Measurements from ENCODE around the gene METTL23.

The METTL23 gene

GRCh38 chr17:76757256-76757655 lies 30.6 kb downstream of the METTL23 start:
- no peak for DNase-seq (ENCODE audit: low spot score)

DNA sequence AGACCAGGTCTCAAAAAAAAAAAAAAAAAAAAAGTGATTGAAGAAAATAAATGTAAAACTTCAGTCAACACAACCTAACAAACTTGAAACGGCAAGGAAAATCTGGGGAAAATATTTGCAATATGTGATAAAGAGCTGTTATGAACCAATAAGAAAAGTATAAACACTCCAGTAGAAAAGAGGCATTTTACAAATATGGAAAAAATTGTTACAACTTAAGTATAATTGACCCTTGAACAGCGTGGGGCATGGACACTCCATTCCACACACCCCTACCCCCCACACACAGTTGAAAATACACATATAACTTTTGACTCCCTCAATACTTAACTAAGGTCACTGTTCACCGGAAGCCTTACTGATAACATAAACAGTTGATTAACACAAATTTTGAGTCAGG lies 31.9 kb downstream of the METTL23 start:
- DNase-seq (ENCODE audit: low spot score) = no peak

DNA sequence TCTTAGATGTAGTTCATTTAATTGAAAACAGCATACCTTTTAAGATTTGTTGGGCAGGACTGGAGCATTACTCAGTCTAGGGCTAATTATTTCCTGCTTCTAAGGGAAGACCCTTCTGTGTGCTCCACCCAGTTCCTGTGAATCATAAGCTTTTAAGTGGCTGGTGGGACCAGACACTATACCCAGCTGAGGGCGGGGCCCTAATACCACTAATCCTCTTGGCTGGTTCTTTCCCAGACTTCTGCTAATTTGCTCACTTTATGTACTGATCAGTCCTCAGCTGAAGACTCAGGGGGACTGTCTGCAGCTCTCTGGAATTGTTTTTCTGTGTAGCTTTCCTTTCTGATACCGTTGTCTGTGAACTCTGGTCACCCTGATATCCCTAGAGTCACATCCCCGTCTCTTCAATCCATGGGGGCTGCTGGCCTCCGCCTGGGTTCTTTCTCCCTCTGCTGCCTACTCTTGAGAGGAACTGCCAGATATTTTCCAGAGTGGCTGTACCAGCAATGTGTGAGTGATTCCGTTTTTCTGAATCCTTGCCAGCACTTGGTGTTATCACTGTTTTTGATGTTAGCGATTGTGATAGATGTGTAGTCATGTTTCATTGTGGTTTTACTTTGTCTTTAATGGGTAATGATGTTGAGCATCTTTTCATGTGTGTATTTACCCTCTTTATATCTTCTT lies 46.3 kb downstream of the METTL23 start:
- no peak for DNase-seq (ENCODE audit: low spot score)

GRCh38 chr17:76775021-76775600 lies 48.5 kb downstream of the METTL23 start:
- DNase-seq (ENCODE audit: low spot score) = no peak

DNA sequence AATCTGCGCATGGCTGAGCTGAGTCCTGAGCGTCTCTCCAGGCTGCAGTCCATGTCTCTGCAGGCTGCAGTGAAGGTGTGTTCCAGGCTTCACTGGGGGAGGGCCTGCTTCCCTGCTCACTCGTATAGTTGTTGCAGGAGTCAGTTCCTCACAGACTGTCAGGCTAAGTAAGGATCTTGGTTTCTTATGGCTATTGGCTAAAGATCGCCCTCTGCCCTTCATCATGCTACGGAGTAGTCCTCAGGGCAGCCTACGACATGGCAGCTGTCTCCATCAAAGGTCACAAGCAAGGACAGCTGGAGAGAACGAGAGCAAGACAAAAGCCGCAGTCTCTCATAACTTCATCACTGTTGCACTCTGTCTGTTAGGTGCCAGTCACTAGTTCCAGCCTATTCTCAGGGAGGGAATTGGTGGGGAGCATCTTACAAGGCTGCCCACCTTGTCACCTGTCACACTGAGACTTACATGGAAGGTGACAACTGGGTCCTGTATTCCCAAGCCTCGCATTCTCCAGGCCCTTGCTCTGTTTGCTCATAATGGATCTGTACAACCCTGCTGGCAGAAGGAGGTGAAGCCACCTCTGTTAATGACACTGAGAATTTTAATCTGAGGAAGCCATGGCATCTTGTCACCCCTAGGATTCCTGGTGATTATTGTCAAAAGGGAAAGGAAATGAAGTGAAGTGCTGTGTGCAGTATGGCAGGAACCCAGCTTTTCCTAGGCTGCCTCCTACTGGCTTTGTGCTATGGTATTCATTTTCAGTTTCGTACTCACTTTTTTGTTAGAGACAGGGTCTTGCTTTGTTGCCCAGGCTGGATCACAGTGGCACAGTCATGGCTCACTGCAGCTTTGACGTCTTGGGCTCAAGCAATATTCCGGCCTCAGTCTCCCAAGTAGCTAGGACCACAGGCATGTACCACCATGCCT lies 54.7 kb downstream of the METTL23 start:
- DNase-seq (ENCODE audit: low spot score) = no peak

- no peak for DNase-seq (ENCODE audit: low spot score)
These were observed 56.5 kb downstream of the METTL23 start for GRCh38 chr17:76783146-76783545.

Small RNA genes within 50 kb of the gene (small RNA-seq; reads per million reads assigned to genes)
- gene AC005837.3 = 0 to 0.03 reads per million in 2 experiments
- gene RF02271 = 0 reads per million in 2 experiments
- gene RNU6-97P = 0 reads per million in 2 experiments
- 0.10 to 6.3 reads per million in 2 experiments for gene RNY4P36
